SK-N-MC (cell line): ENCODE measurements around the gene SLC15A2.

Experiments
- EZH2 ChIP-seq: fragments of 200-600 bp; sonication (generic); IDR thresholded peaks from one replicate; pipeline ENCODE4 v1.6.1; 2017; ENCODE audit warnings: antibody characterized with exemption
- POLR2AphosphoS5 ChIP-seq: IDR thresholded peaks from 2 replicates; pipeline ENCODE4 v1.6.1; 2012; ENCODE audit warnings: mild to moderate bottlenecking, low read depth, low read length, borderline replicate concordance

- TF ChIP-seq EZH2 (no peak), POLR2AphosphoS5 (no peak)
Observed at GRCh38 chr3:121885386-121885785, 8.8 kb upstream of the SLC15A2 start.
